ENCODE measurements around the gene CASP5.
"Not testable (repeated sequence)": the region's sequence is repeated elsewhere in the genome, so short reads cannot be mapped to it uniquely, and the experiment has no call there.

The CASP5 gene

DNA sequence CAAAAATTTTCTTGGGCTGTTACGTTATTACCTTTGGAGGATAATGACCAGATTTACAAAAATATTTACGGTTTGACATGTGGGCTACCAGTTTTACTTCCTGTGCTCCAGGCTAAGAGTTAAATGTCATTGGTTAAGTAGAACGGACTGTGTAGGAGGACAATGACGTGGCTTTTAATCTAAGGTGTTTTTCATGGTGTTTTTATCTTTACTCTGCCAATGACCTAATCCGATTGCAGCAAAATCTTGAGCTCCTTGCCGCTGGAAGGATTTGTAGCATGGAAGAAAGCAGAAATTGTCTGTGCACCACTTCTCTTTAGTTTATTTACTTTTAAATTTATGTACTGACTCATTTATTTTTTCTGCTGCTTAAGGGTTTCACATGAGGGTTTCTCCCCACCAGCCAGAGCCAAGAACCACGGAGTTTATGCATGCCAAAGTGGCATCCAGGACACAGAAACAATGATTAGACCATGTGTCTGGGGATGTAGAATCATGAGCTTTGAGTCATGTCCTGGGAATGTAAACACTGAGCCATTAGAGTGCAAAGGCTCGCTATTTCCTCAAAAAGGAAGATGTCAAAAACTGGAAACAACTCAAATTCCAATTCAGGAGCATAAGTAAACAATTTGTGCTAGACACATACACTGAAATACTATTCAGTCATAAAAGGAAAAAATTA lies 24.1 kb upstream of the CASP5 start:
- Histone ChIP-seq H3K27me3 (ENCODE audit: control insufficient read depth, insufficient read depth, low read length) (no peaks in the 10 kb centered on the region), H3K4me3 (ENCODE audit: low read depth, low read length) (no peak overlapping the region), H3K9me3 (ENCODE audit: control insufficient read depth, insufficient read depth, low read length) (no peaks in the 10 kb centered on the region), H3K36me3 (ENCODE audit: control insufficient read depth, insufficient read depth, low read length) (no peaks in the 10 kb centered on the region), H3K9ac (ENCODE audit: low read depth, low read length) (no peak overlapping the region), H3K4me1 (ENCODE audit: control insufficient read depth, insufficient read depth, low read length) (no peaks in the 10 kb centered on the region)

DNA sequence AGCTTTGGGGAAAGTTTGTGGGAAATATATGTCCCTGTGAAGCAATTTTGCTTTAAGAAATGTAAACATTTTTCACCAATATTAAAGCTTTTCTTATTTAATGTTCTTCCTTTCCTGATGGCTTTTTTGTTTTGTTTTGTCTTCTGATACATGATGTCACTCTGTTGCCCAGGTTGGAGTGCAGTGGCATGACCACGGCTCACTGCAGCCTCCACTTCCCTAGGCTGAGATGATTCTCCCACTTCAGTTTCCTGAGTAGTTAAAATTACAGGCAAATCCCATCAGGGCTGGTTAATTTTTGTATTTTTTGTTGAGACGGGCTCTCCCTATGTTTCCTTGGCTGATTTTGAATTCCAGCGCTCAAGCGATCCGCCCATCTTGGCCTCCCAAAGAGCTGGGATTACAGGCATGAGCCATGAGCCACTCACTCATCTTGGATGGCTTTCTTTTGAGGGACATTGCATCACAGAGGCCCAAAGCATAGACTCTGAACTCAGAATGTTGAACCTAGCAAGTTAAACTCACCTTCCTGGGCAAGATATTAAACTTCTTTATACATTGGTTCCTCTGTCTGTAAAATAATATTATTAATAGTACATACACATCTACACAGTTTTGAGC lies 22.8 kb upstream of the CASP5 start:
- Histone ChIP-seq H3K9me3 (ENCODE audit: control insufficient read depth, insufficient read depth, low read length) (no peaks in the 10 kb centered on the region), H3K4me1 (ENCODE audit: control insufficient read depth, insufficient read depth, low read length) (no peaks in the 10 kb centered on the region), H3K27me3 (ENCODE audit: control insufficient read depth, insufficient read depth, low read length) (no peaks in the 10 kb centered on the region), H3K4me3 (ENCODE audit: low read depth, low read length) (no peak overlapping the region), H3K9ac (ENCODE audit: low read depth, low read length) (no peak overlapping the region), H3K36me3 (ENCODE audit: control insufficient read depth, insufficient read depth, low read length) (no peaks in the 10 kb centered on the region)

DNA sequence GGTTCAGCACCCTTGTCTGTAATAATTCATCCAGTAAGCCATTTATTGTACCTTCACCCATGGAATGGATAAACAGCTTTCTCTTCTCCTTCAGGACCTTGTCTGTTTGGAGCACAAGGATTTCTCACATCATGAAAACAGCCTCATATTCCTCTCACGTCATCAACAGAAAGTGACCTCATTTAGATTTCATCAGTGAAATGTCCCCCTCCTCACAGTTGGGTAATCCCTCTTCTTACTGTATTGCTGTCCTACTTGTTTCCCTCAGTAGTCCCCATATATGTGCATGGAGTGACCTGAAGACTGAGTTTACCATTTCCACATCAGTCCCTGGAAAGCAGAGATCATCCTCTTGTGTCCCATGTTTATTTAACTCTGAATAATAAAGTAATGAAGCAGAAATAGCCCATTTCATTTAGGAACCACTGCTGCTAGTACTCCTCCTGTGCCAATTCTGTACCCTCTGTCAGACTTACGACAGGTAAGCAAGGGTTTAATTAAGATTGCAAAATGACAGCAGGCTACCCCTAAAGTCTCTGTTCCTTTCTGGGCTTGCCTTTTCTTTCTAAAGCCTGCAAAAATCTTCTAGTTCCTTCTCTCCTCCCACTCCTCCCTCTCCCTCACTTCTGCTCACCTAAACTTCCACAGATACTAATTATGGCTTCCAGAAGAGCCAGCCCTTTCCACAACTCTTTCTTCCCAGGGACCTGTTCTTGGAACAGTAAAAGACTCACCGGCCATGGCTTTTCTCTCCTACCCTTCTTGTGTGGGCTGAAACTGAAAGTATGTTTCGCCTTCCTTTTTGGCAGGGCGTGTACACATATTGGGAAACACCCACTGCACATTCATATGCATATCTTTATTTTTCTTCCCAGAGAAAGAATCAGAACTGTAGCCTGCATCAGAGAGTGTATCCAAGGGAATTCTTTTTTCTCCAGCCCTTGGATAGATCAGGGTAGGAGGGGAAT lies 21.9 kb upstream of the CASP5 start, which contains the start of gene CARD16:
CARD16 (minus strand) TSS at position 779 of the 968 bp plus-strand sequence; CDS start at position 741, 38 bp downstream.
- H3K9ac ChIP-seq (ENCODE audit: low read depth, low read length); H3K4me3 ChIP-seq (ENCODE audit: low read depth, low read length); H3K9me3 ChIP-seq (ENCODE audit: control insufficient read depth, insufficient read depth, low read length); H3K36me3 ChIP-seq (ENCODE audit: control insufficient read depth, insufficient read depth, low read length); H3K4me1 ChIP-seq (ENCODE audit: control insufficient read depth, insufficient read depth, low read length); H3K27me3 ChIP-seq (ENCODE audit: control insufficient read depth, insufficient read depth, low read length): not testable (repeated sequence)

DNA sequence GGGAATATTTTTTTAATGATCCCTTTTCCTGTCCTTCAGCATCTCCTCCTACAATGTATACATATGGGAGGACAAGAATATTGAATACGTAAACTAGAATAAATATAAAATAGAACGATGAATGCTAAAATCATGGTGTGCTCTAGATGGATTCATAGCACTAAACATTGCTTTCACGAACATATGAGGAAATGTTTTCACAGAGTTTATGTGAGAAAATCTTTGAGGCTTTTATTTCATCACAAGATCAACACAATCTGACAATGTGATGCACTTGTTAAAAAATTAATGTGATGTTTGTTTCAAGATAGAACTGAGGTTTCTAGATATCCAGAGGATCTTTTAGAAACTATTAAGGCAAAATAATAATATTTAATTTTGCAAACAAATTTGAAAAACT lies 19.2 kb upstream of the CASP5 start:
- no peaks in the 10 kb centered on the region for H3K36me3 ChIP-seq (ENCODE audit: control insufficient read depth, insufficient read depth, low read length)
- H3K4me3 ChIP-seq (ENCODE audit: low read depth, low read length): no peak overlapping the region
- no peaks in the 10 kb centered on the region for H3K27me3 ChIP-seq (ENCODE audit: control insufficient read depth, insufficient read depth, low read length)
- H3K4me1 ChIP-seq (ENCODE audit: control insufficient read depth, insufficient read depth, low read length): no peaks in the 10 kb centered on the region
- H3K9me3 ChIP-seq (ENCODE audit: control insufficient read depth, insufficient read depth, low read length): no peaks in the 10 kb centered on the region
- H3K9ac ChIP-seq (ENCODE audit: low read depth, low read length): no peak overlapping the region

DNA sequence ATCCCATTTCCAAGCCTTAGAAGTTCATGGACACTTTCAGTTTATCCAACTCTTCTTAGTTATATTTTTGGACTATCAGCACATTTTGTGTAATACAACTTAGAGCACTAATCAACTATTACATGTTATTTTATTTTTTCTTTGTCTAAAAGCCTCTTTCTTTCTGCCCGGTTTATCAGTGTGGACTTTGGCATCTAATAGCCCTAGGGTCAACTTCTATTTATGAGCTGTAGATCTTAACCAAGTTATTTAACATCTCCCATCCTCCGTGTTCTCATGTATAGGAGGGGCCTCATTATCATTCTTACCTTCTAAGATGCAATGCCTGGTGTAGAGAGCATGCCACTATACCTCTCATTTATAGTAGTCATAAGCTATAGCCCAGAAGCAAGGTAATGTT lies 17.7 kb upstream of the CASP5 start:
- Histone ChIP-seq H3K36me3 (ENCODE audit: control insufficient read depth, insufficient read depth, low read length) (no peaks in the 10 kb centered on the region), H3K4me3 (ENCODE audit: low read depth, low read length) (no peak overlapping the region), H3K4me1 (ENCODE audit: control insufficient read depth, insufficient read depth, low read length) (no peaks in the 10 kb centered on the region), H3K9ac (ENCODE audit: low read depth, low read length) (no peak overlapping the region), H3K27me3 (ENCODE audit: control insufficient read depth, insufficient read depth, low read length) (no peaks in the 10 kb centered on the region), H3K9me3 (ENCODE audit: control insufficient read depth, insufficient read depth, low read length) (no peaks in the 10 kb centered on the region)

DNA sequence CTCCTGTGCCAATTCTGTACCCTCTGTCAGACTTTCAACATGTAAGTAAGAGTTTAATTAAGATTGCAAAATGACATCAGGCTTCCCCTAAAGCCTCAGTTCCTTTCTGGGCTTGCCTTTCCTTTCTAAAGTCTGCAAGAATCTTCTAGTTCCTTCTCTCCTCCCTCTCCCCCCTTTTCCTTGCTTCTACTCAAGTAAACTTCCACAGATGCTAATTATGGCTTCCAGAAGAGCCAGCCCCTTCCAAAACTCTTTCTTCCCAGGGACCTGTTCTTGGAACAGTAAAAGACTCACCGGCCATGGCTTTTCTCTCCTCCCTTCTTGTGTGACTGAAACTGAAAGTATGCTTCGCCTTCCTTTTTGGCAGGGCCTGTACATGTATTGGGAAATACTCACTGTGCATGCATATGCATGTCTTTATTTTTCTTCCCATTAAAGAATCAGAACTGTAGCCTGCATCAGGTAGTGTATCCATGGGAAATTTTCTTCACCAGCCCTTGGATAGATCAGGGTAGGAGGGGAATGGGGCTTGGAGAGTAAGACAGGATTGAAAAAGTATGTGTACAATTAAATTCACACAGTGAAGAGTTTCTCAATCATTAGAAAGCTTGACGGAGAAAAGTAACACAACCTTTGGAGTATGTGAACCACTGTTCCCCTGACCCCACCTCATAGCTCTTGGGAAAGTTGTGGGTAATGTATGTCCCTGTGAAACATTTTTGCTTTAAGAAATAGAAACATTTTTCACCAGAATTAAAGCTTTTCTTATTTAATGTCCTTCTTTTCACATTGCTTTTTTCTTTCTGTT lies 12.0 kb upstream of the CASP5 start, which contains the start of gene CASP1:
CASP1 (minus strand) TSS at position 332 of the 808 bp plus-strand sequence; CDS start at position 301, 31 bp downstream.
- Histone ChIP-seq H3K9ac (ENCODE audit: low read depth, low read length) (no peak within 1 kb of the TSS), H3K36me3 (ENCODE audit: control insufficient read depth, insufficient read depth, low read length) (no peaks in the 10 kb centered on the region), H3K27me3 (ENCODE audit: control insufficient read depth, insufficient read depth, low read length) (no peaks in the 10 kb centered on the region), H3K4me1 (ENCODE audit: control insufficient read depth, insufficient read depth, low read length) (no peaks in the 10 kb centered on the region), H3K9me3 (ENCODE audit: control insufficient read depth, insufficient read depth, low read length) (no peaks in the 10 kb centered on the region), H3K4me3 (ENCODE audit: low read depth, low read length) (no peak within 1 kb of the TSS)

DNA sequence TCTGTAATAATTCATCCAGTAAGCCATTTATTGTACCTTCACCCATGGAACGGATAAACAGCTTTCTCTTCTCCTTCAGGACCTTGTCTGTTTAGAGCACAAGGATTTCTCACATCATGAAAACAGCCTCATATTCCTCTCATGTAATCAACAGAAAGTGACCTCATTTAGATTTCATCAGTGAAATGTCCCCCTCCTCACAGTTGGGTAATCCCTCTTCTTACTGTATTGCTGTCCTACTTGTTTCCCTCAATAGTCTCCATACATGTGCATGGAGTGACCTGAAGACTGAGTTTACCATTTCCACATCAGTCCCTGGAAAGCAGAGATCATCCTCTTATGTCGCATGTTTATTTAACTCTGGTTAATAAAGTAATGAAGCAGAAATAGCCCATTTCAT lies 11.4 kb upstream of the CASP5 start:
- not testable (repeated sequence) for H3K4me3 ChIP-seq (ENCODE audit: low read depth, low read length); H3K9ac ChIP-seq (ENCODE audit: low read depth, low read length)

DNA sequence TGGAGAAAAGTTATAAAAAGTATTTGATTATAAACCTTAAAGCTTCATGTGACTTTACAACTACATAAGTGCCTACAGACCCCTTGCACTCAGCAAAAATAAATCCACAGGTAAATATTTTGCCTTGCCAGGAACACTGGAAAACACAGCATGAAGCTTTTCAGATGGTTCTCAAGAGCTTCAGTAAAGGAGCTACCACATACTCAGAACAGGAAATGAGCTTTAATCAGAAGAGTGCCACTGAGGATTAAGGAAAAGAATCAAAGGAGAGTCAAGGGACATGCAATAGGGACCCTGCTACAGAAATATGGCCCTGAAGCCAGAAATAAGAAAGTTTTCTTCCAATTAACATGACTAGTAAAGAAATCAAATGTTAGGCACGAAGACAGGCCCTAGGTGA lies 10.8 kb upstream of the CASP5 start:
- no peaks in the 10 kb centered on the region for H3K27me3 ChIP-seq (ENCODE audit: control insufficient read depth, insufficient read depth, low read length)
- H3K4me3 ChIP-seq (ENCODE audit: low read depth, low read length): no peak overlapping the region
- no peaks in the 10 kb centered on the region for H3K4me1 ChIP-seq (ENCODE audit: control insufficient read depth, insufficient read depth, low read length)
- no peaks in the 10 kb centered on the region for H3K36me3 ChIP-seq (ENCODE audit: control insufficient read depth, insufficient read depth, low read length)
- no peak overlapping the region for H3K9ac ChIP-seq (ENCODE audit: low read depth, low read length)
- no peaks in the 10 kb centered on the region for H3K9me3 ChIP-seq (ENCODE audit: control insufficient read depth, insufficient read depth, low read length)

More for the DNA sequence above, 11.4 kb upstream of the CASP5 start:
- H3K27me3 ChIP-seq (ENCODE audit: control insufficient read depth, insufficient read depth, low read length); H3K4me1 ChIP-seq (ENCODE audit: control insufficient read depth, insufficient read depth, low read length); H3K9me3 ChIP-seq (ENCODE audit: control insufficient read depth, insufficient read depth, low read length); H3K36me3 ChIP-seq (ENCODE audit: control insufficient read depth, insufficient read depth, low read length): not testable (repeated sequence)

DNA sequence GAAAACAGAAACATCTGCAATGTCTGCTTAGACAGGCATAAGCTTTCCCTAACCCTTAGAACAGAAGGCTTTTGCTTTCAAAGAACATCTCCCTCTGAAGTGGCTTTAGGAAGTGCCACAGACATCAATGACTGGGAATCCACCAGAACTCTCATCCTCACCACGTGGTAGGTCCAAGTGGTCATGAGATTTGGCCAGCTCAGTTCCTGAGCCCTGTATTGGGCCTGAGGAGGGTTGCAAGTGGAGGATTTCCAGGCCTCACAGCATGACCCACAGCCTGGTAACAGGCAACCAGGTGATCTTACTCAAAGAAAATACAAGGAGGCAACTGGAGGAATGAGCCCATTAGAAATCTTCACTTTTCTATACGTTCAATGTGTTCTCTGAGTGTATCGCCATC lies 10.4 kb upstream of the CASP5 start:
- H3K36me3 ChIP-seq (ENCODE audit: control insufficient read depth, insufficient read depth, low read length): no peaks in the 10 kb centered on the region
- no peak overlapping the region for H3K9ac ChIP-seq (ENCODE audit: low read depth, low read length)
- no peaks in the 10 kb centered on the region for H3K9me3 ChIP-seq (ENCODE audit: control insufficient read depth, insufficient read depth, low read length)
- H3K4me3 ChIP-seq (ENCODE audit: low read depth, low read length): no peak overlapping the region
- no peaks in the 10 kb centered on the region for H3K4me1 ChIP-seq (ENCODE audit: control insufficient read depth, insufficient read depth, low read length)
- no peaks in the 10 kb centered on the region for H3K27me3 ChIP-seq (ENCODE audit: control insufficient read depth, insufficient read depth, low read length)

DNA sequence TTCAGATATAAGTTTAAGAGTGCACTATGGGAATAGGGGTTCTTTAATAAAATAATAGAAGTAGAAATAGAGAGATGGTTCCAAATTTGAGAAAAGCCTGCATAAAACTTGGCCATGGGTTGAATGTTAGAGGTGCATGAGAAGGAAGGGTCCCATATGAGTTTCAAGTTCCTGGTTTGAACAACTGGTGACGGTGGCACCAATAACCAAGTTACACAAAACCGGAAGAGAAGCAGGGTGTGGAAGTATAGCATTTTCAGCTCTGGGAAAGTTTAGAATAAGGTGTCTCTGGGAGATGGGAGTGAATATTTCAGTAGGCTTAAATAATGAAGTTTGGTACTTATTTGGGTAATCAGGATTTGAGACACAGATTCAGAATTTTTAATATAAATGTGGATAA lies 9.5 kb upstream of the CASP5 start:
- no peak overlapping the region for H3K4me3 ChIP-seq (ENCODE audit: low read depth, low read length)
- no peaks in the 10 kb centered on the region for H3K9me3 ChIP-seq (ENCODE audit: control insufficient read depth, insufficient read depth, low read length)
- H3K9ac ChIP-seq (ENCODE audit: low read depth, low read length): no peak overlapping the region
- no peaks in the 10 kb centered on the region for H3K27me3 ChIP-seq (ENCODE audit: control insufficient read depth, insufficient read depth, low read length)
- H3K4me1 ChIP-seq (ENCODE audit: control insufficient read depth, insufficient read depth, low read length): no peaks in the 10 kb centered on the region
- no peaks in the 10 kb centered on the region for H3K36me3 ChIP-seq (ENCODE audit: control insufficient read depth, insufficient read depth, low read length)

DNA sequence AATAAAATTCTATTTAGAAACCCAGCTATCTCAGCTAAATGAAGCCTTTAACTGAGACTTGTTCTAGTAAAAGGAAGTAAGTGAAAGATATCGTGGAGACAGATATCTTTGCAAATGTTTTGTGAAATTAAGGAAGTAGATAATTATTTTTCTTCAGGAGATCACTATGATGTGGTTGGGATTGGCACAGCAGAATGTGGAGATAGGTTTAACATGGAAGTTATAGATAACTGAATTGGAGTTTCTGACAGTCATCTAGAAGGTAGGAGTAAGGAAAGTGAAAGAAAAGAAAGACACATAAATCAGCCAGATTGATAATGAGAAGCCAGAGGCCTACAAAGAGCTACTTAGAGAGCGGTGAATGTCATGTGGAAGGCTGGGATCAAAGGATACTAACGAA lies 4.7 kb upstream of the CASP5 start:
- H3K4me3 ChIP-seq (ENCODE audit: low read depth, low read length): no peak overlapping the region
- H3K27me3 ChIP-seq (ENCODE audit: control insufficient read depth, insufficient read depth, low read length): no peaks in the 10 kb centered on the region
- H3K36me3 ChIP-seq (ENCODE audit: control insufficient read depth, insufficient read depth, low read length): no peaks in the 10 kb centered on the region
- no peak overlapping the region for H3K9ac ChIP-seq (ENCODE audit: low read depth, low read length)
- no peaks in the 10 kb centered on the region for H3K9me3 ChIP-seq (ENCODE audit: control insufficient read depth, insufficient read depth, low read length)
- no peaks in the 10 kb centered on the region for H3K4me1 ChIP-seq (ENCODE audit: control insufficient read depth, insufficient read depth, low read length)

Measured in iPS-15b (cell line).